Ishikawa (cell line): ENCODE data around the gene PCNA.

Experiments
- CEBPB ChIP-seq: IDR thresholded peaks from 2 replicates; pipeline ENCODE4 v1.6.1; 2012
- CREB1 ChIP-seq: IDR thresholded peaks from 2 replicates; pipeline ENCODE4 v1.6.1; 2012; ENCODE audit warnings: low read depth
- EGR1 ChIP-seq: IDR thresholded peaks from 2 replicates; pipeline ENCODE4 v1.6.1; 2012
- EP300 ChIP-seq: IDR thresholded peaks from 2 replicates; pipeline ENCODE4 v1.6.1; 2012; ENCODE audit warnings: borderline replicate concordance
- FOXM1 ChIP-seq: IDR thresholded peaks from 2 replicates; pipeline ENCODE4 v1.6.1; 2012; ENCODE audit warnings: low read depth, borderline replicate concordance
- MAX ChIP-seq: IDR thresholded peaks from 2 replicates; pipeline ENCODE4 v1.6.1; 2012
- NFIC ChIP-seq: IDR thresholded peaks from 2 replicates; pipeline ENCODE4 v1.6.1; 2012
- RAD21 ChIP-seq: IDR thresholded peaks from 2 replicates; pipeline ENCODE4 v1.6.1; 2012; ENCODE audit warnings: low read depth
- REST ChIP-seq: IDR thresholded peaks from 2 replicates; pipeline ENCODE4 v1.6.1; 2012; ENCODE audit warnings: low read depth, mild to moderate bottlenecking
- TAF1 ChIP-seq: IDR thresholded peaks from 2 replicates; pipeline ENCODE4 v1.6.1; 2012; ENCODE audit warnings: low read depth, mild to moderate bottlenecking
- TCF12 ChIP-seq: IDR thresholded peaks from 2 replicates; pipeline ENCODE4 v1.6.1; 2012; ENCODE audit warnings: low read depth
- TEAD4 ChIP-seq: IDR thresholded peaks from 2 replicates; pipeline ENCODE4 v1.6.1; 2012
- USF1 ChIP-seq: IDR thresholded peaks from 2 replicates; pipeline ENCODE4 v1.6.1; 2012
- YY1 ChIP-seq: IDR thresholded peaks from 2 replicates; pipeline ENCODE4 v1.6.1; 2012; ENCODE audit warnings: low read depth
- ZBTB7A ChIP-seq: IDR thresholded peaks from 2 replicates; pipeline ENCODE4 v1.6.1; 2012; ENCODE audit warnings: low read depth

Gene PCNA

GRCh38 chr20:5127204-5127858 lies 7.6 kb upstream of the PCNA start:
- peak; percentile 83 for TF ChIP-seq YY1
- peak; percentile 83; the same call in 1 of the 2 replicates for TF ChIP-seq ZBTB7A
- TF ChIP-seq REST, result no peak

- TF ChIP-seq RAD21, result peak; percentile 62
- TF ChIP-seq TCF12, result peak; percentile 3; the same call in 1 of the 2 replicates
- TF ChIP-seq TAF1, result peak; percentile 55; the same call in 1 of the 2 replicates
- 0 out of 2 replicates have a peak, but pooled peaks have one; percentile 36 for TF ChIP-seq CREB1
- TF ChIP-seq ZBTB7A, result no peak
- TF ChIP-seq YY1, result peak; percentile 69; the same call in 1 of the 2 replicates
- TF ChIP-seq EP300, result no peak
Observed at GRCh38 chr20:5126512-5127203, 6.9 kb upstream of the PCNA start, which contains the start of gene CDS2. Gene CDS2, plus strand, starts transcription at chr20:5127008. Its CDS starts 85 bp downstream, at chr20:5127093.

GRCh38 chr20:5122873-5123260 lies 3.1 kb upstream of the PCNA start:
- TF ChIP-seq TEAD4 (no peak), CREB1 (no peak), REST (no peak), USF1 (no peak), EGR1 (no peak), MAX (no peak), FOXM1 (no peak), TAF1 (no peak), NFIC (no peak), TCF12 (no peak), ZBTB7A (no peak), RAD21 (no peak), EP300 (no peak), CEBPB (no peak), YY1 (no peak)

- TF ChIP-seq ZBTB7A, result no peak
- TF ChIP-seq TCF12, result no peak
- no peak for TF ChIP-seq TEAD4
- no peak for TF ChIP-seq MAX
- TF ChIP-seq NFIC, result no peak
- no peak for TF ChIP-seq EGR1
- no peak for TF ChIP-seq USF1
- no peak for TF ChIP-seq REST
- no peak for TF ChIP-seq EP300
- TF ChIP-seq FOXM1, result no peak
- TF ChIP-seq CREB1, result no peak
- no peak for TF ChIP-seq CEBPB
- no peak for TF ChIP-seq TAF1
- no peak for TF ChIP-seq RAD21
- no peak for TF ChIP-seq YY1
Observed at GRCh38 chr20:5120185-5120476, 373 bp upstream of the PCNA start.
